DMS153 treated with DMSO at 0.1 percent for 48 hours (cell line): ENCODE data around the gene NFU1.
A peak's percentile ranks its signal among the peaks of the same experiment; 100 is the strongest.

ENCODE experiments used
- DNase-seq: peaks from one replicate; lab custom pipeline; 2025; ENCODE audit not compliant: unreplicated experiment; lab: John Stamatoyannopoulos, UW

NFU1 gene

GRCh38 chr2:69436938-69437750 is at the start of gene NFU1:
Gene NFU1, minus strand, starts transcription at chr2:69437435. Its CDS starts 13 bp downstream, at chr2:69437422.
- DNase-seq = peak; percentile 82

- peak; percentile 58 for DNase-seq
Observed at GRCh38 chr2:69483696-69484095, 46.5 kb upstream of the NFU1 start.

- peak; percentile 31 for DNase-seq
Observed at GRCh38 chr2:69483024-69483423, 45.8 kb upstream of the NFU1 start.

- peak; percentile 9 for DNase-seq
Observed at GRCh38 chr2:69482471-69482870, 45.2 kb upstream of the NFU1 start.

GRCh38 chr2:69481421-69481820 is 44.2 kb upstream of the NFU1 start:
- no peak for DNase-seq

GRCh38 chr2:69477627-69478026 is 40.4 kb upstream of the NFU1 start:
- no peak for DNase-seq

GRCh38 chr2:69474688-69475087 is 37.5 kb upstream of the NFU1 start:
- DNase-seq = no peak

- DNase-seq = no peak
Observed at GRCh38 chr2:69471793-69472192, 34.6 kb upstream of the NFU1 start.

- no peak for DNase-seq
Observed at GRCh38 chr2:69470911-69471310, 33.7 kb upstream of the NFU1 start.

- no peak for DNase-seq
Observed at GRCh38 chr2:69469784-69470183, 32.5 kb upstream of the NFU1 start.

GRCh38 chr2:69469375-69469774 is 32.1 kb upstream of the NFU1 start:
- no peak for DNase-seq

GRCh38 chr2:69466728-69467127 is 29.5 kb upstream of the NFU1 start:
- no peak for DNase-seq

GRCh38 chr2:69465513-69466456 is 28.6 kb upstream of the NFU1 start:
- no peak for DNase-seq

GRCh38 chr2:69464575-69464974 is 27.3 kb upstream of the NFU1 start:
- no peak for DNase-seq

- DNase-seq = no peak
Observed at GRCh38 chr2:69462780-69463179, 25.5 kb upstream of the NFU1 start.

GRCh38 chr2:69461404-69461803 is 24.2 kb upstream of the NFU1 start:
- no peak for DNase-seq

GRCh38 chr2:69459936-69460335 is 22.7 kb upstream of the NFU1 start:
- DNase-seq = no peak

- no peak for DNase-seq
Observed at GRCh38 chr2:69456950-69457445, 19.8 kb upstream of the NFU1 start.

GRCh38 chr2:69456154-69456553 is 18.9 kb upstream of the NFU1 start:
- no peak for DNase-seq

- DNase-seq = no peak
Observed at GRCh38 chr2:69454976-69455375, 17.7 kb upstream of the NFU1 start.

- DNase-seq = no peak
Observed at GRCh38 chr2:69453475-69454129, 16.4 kb upstream of the NFU1 start.
